Measurements from ENCODE around the gene EIF4G3. TPM values are rescaled to one million over a fixed set of nuclear protein-coding genes. Genes with fewer than 3 reads are reported as not detected.

Gene EIF4G3
- total and polyA plus RNA-seq, 2 of the 8 experiments (the other 6 are each of a cell fraction or from before 2014, with no cell fraction given) = 47.5 to 66.6 TPM

- WGBS, 2 experiments (ENCODE audit: extremely low coverage in 1 of 2, insufficient coverage in 1 of 2, insufficient read length in 1 of 2, insufficient replicate concordance in 2 of 2, low coverage in 1 of 2, low lambda C conversion rate in 2 of 2, missing lambda C conversion rate in 1 of 2) = 76% methylated on average over 1 of the region's 1 CpG; no CpG with 5 or more reads in 1 of the 2 experiments
These were observed 86.2 kb downstream of the EIF4G3 start for GRCh38 chr1:21090463-21090862.

More at GRCh38 chr1:21090463-21090862, 86.2 kb downstream of the EIF4G3 start:
- ChIA-PET CTCF (ENCODE audit: partially characterized antibody) (interaction anchor here (1.0 to 1.2 kb wide), 3 partner anchors 8 to 121 kb away, joined by 3 read pairs; no protein-coding TSS in a partner anchor), POLR2A (ENCODE audit: partially characterized antibody) (no interaction called here)
- TF ChIP-seq GTF2F1 (IDR thresholded peaks at IDR 0.05; ENCODE audit: borderline replicate concordance, low read depth, low read length) (no peak), SP1 (IDR thresholded peaks at IDR 0.05; ENCODE audit: low read depth, low read length) (no peak), RNF2 (IDR thresholded peaks at IDR 0.05; ENCODE audit: borderline replicate concordance, low read depth, low read length, missing control alignments, poor library complexity, severe bottlenecking) (no peak), KDM4A (IDR thresholded peaks at IDR 0.05; ENCODE audit: low read depth, low read length, severe bottlenecking) (no peak), ASH2L (IDR thresholded peaks at IDR 0.05; ENCODE audit: low read length) (no peak), NANOG (IDR thresholded peaks at IDR 0.05; ENCODE audit: insufficient read depth, low read depth, low read length, poor library complexity, severe bottlenecking) (no peak), BRCA1 (IDR thresholded peaks at IDR 0.05; ENCODE audit: low read depth, low read length) (no peak), CEBPB (IDR thresholded peaks at IDR 0.05; ENCODE audit: low read depth, low read length) (no peak), SP2 (IDR thresholded peaks at IDR 0.05; ENCODE audit: low read length) (no peak), MAFK (IDR thresholded peaks at IDR 0.05; ENCODE audit: low read depth, low read length) (no peak)
- TF ChIP-seq, protein P1, sequence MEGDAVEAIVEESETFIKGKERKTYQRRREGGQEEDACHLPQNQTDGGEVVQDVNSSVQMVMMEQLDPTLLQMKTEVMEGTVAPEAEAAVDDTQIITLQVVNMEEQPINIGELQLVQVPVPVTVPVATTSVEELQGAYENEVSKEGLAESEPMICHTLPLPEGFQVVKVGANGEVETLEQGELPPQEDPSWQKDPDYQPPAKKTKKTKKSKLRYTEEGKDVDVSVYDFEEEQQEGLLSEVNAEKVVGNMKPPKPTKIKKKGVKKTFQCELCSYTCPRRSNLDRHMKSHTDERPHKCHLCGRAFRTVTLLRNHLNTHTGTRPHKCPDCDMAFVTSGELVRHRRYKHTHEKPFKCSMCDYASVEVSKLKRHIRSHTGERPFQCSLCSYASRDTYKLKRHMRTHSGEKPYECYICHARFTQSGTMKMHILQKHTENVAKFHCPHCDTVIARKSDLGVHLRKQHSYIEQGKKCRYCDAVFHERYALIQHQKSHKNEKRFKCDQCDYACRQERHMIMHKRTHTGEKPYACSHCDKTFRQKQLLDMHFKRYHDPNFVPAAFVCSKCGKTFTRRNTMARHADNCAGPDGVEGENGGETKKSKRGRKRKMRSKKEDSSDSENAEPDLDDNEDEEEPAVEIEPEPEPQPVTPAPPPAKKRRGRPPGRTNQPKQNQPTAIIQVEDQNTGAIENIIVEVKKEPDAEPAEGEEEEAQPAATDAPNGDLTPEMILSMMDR (IDR thresholded peaks at IDR 0.05; ENCODE audit: control extremely low read depth in 1 of 3, insufficient read depth in 1 of 3, low read depth in 1 of 3, low read length in 3 of 3) = no peak
- H4K5ac ChIP-seq (ENCODE audit: insufficient read length, low read depth, low read length) = no peak overlapping the region
- no peak overlapping the region for H2BK20ac ChIP-seq (ENCODE audit: low read length)
- no peak overlapping the region for H4K8ac ChIP-seq (ENCODE audit: extremely low read depth, insufficient read depth, low read length)
- FAIRE-seq (no peak), DNase-seq (ENCODE audit: low read depth in 1 of 2, low spot score in 2 of 2) (no peak)
- no peak overlapping the region for H2AK5ac ChIP-seq (ENCODE audit: low read depth, low read length)
- no peak overlapping the region for H2BK15ac ChIP-seq (ENCODE audit: low read length)
- H3K9me3 ChIP-seq (ENCODE audit: insufficient read depth in 2 of 2, low read depth in 1 of 2, low read length in 1 of 2) = no peaks in the 10 kb centered on the region
- H3K4me1 ChIP-seq (replicated peaks in 1 of 4; ENCODE audit: control insufficient read depth in 3 of 4, insufficient read depth in 4 of 4, low read length in 3 of 4) = no peaks in the 10 kb centered on the region
- peaks cover 0 to 2% of the 10 kb centered on the region in 2 experiments for H4K20me1 ChIP-seq (replicated peaks in 1 of 2; ENCODE audit: control insufficient read depth in 1 of 2, insufficient read depth in 2 of 2, low read length in 2 of 2)
- H3K36me3 ChIP-seq (ENCODE audit: control insufficient read depth in 2 of 4, insufficient read depth in 4 of 4, low read length in 3 of 4) = peaks cover 0 to 11% (median 3%) of the 10 kb centered on the region in 4 experiments; a peak in 4 of 8 replicates
- no peak overlapping the region for H3K56ac ChIP-seq (replicated peaks; ENCODE audit: insufficient read length, low read depth, low read length)
- H3K23me2 ChIP-seq (ENCODE audit: low read depth, low read length) = no peaks in the 10 kb centered on the region
- H3K79me2 ChIP-seq (ENCODE audit: control insufficient read depth in 1 of 2, insufficient read depth in 2 of 2, low read length in 2 of 2) = peaks cover 0 to 35% of the 10 kb centered on the region in 2 experiments; a peak in 2 of 4 replicates
- no peak overlapping the region for H2BK12ac ChIP-seq (ENCODE audit: low read depth, low read length)
- H3K27ac ChIP-seq (ENCODE audit: low read depth, low read length) = no peak overlapping the region
- H3K79me1 ChIP-seq (ENCODE audit: low read depth, low read length) = no peaks in the 10 kb centered on the region
- no peak overlapping the region for H2BK120ac ChIP-seq (replicated peaks; ENCODE audit: low read depth, low read length)
- H3K27me3 ChIP-seq (replicated peaks in 1 of 4; ENCODE audit: control insufficient read depth in 3 of 4, extremely low read depth in 1 of 4, insufficient read depth in 3 of 4, low read length in 3 of 4) = no peaks in the 10 kb centered on the region
- no peak overlapping the region for H3K14ac ChIP-seq (ENCODE audit: insufficient read length)
- no peak overlapping the region for H3K9ac ChIP-seq (replicated peaks in 1 of 4; ENCODE audit: extremely low read depth in 1 of 4, low read depth in 3 of 4, low read length in 3 of 4)
- no peak overlapping the region for H4K91ac ChIP-seq (replicated peaks; ENCODE audit: insufficient read length, low read length)
- H3K4me2 ChIP-seq (ENCODE audit: insufficient read depth in 1 of 2, low read depth in 2 of 2, low read length in 2 of 2) = no peak overlapping the region
- H3K23ac ChIP-seq (ENCODE audit: insufficient read length) = no peak overlapping the region
- H3K4me3 ChIP-seq (ENCODE audit: extremely low read depth in 1 of 4, insufficient read depth in 2 of 4, low read depth in 3 of 4, low read length in 4 of 4) = no peak overlapping the region
- H2BK5ac ChIP-seq (ENCODE audit: low read depth, low read length) = no peak overlapping the region
- H2AFZ ChIP-seq (ENCODE audit: low read length) = no peak overlapping the region
- H3K4ac ChIP-seq (replicated peaks; ENCODE audit: insufficient read length, low read depth, low read length) = no peak overlapping the region
- H3K18ac ChIP-seq (ENCODE audit: extremely low read depth, low read length) = no peak overlapping the region
